ENCODE measurements around the gene CCDC70.

CCDC70 gene

DNA sequence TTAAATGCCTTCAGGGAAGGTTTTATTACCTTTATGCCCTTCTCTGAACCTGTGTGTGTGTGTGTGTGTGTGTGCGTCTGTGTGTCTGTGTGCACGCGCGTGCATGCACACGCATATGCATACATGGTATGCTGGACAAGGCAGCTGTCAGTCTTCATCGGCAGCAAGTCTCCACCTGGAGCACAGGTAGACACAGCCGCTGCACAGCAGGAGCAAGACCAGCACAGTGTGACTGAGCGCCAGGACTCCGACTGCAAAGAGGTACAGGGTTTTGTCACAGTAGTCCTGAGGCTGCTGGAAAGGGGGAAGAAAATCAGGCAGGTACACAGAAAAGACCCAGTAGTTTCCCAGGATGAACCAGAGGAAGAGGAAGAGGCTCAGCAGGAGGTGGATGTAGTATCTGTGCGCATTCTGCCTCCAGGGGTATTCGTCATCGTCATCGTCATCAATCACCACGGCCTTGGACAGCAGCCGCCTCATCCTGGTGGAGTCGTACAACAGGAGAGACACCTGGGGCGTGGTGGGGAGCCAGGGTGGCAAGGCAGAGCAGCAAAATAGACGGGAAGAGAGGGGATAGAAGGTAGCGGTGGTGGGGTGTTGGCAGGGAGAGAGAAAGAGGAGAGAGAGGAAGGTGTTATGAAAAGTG, 45.0 kb upstream of the CCDC70 start:
- Histone ChIP-seq H3K9me3 (ENCODE audit: control insufficient read depth, insufficient read depth, low read length) (no peaks in the 10 kb centered on the region), H3K27ac (ENCODE audit: low read depth, low read length) (no peak overlapping the region), H3K9me2 (replicated peaks; ENCODE audit: control insufficient read depth, low read length) (no peaks in the 10 kb centered on the region), H3K4me2 (ENCODE audit: low read length) (no peak overlapping the region), H3K36me3 (ENCODE audit: control insufficient read depth, low read length) (no peaks in the 10 kb centered on the region), H3K4me3 (ENCODE audit: low read length) (no peak overlapping the region), H3K79me2 (ENCODE audit: control insufficient read depth, low read length) (no peaks in the 10 kb centered on the region), H3F3A (ENCODE audit: control insufficient read depth, insufficient read depth) (peaks cover 11% of the 10 kb centered on the region; the same call in 1 of the 2 replicates), H3K4me1 (ENCODE audit: control insufficient read depth, low read length) (peaks cover 74% of the 10 kb centered on the region), H4K20me1 (ENCODE audit: control insufficient read depth, insufficient read depth, low read depth, low read length) (no peaks in the 10 kb centered on the region), H3K27me3 (ENCODE audit: control insufficient read depth, low read length) (no peaks in the 10 kb centered on the region)
- no peak for TF ChIP-seq EZH2phosphoT487 (IDR thresholded peaks at IDR 0.05; ENCODE audit: borderline replicate concordance, low read length)
- TF ChIP-seq, protein P1, sequence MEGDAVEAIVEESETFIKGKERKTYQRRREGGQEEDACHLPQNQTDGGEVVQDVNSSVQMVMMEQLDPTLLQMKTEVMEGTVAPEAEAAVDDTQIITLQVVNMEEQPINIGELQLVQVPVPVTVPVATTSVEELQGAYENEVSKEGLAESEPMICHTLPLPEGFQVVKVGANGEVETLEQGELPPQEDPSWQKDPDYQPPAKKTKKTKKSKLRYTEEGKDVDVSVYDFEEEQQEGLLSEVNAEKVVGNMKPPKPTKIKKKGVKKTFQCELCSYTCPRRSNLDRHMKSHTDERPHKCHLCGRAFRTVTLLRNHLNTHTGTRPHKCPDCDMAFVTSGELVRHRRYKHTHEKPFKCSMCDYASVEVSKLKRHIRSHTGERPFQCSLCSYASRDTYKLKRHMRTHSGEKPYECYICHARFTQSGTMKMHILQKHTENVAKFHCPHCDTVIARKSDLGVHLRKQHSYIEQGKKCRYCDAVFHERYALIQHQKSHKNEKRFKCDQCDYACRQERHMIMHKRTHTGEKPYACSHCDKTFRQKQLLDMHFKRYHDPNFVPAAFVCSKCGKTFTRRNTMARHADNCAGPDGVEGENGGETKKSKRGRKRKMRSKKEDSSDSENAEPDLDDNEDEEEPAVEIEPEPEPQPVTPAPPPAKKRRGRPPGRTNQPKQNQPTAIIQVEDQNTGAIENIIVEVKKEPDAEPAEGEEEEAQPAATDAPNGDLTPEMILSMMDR (IDR thresholded peaks at IDR 0.05; ENCODE audit: low read depth, low read length, poor library complexity, severe bottlenecking) = no peak

DNA sequence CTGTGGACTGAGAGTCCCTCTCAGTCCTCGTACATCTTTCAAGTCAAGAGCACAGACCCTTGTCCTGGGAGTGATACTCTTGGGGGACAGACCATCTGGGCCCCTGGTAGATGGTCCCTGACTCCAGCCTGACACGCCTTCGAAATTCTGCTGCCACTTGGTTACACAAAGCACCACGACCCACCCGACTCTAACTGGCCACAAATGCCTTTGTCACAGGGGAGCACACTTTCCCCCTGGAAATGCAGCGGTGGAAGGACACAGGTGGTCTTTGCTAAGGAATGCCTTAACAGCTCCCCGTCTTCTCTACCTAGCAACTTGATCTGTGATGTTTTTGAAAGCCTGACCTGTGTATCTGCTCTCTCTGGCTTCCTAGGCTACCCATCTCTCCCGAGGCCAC, 44.1 kb upstream of the CCDC70 start:
- H4K20me1 ChIP-seq (ENCODE audit: control insufficient read depth, insufficient read depth, low read depth, low read length) = no peaks in the 10 kb centered on the region
- no peaks in the 10 kb centered on the region for H3K36me3 ChIP-seq (ENCODE audit: control insufficient read depth, low read length)
- no peak overlapping the region for H3K27ac ChIP-seq (ENCODE audit: low read depth, low read length)
- no peak overlapping the region for H3K4me2 ChIP-seq (ENCODE audit: low read length)
- no peak for TF ChIP-seq EZH2phosphoT487 (IDR thresholded peaks at IDR 0.05; ENCODE audit: borderline replicate concordance, low read length)
- TF ChIP-seq, protein P1 (IDR thresholded peaks at IDR 0.05; ENCODE audit: low read depth, low read length, poor library complexity, severe bottlenecking) = no peak
- no peaks in the 10 kb centered on the region for H3K79me2 ChIP-seq (ENCODE audit: control insufficient read depth, low read length)
- peaks cover 12% of the 10 kb centered on the region; the same call in 1 of the 2 replicates for H3F3A ChIP-seq (ENCODE audit: control insufficient read depth, insufficient read depth)
- no peak overlapping the region for H3K4me3 ChIP-seq (ENCODE audit: low read length)
- H3K9me3 ChIP-seq (ENCODE audit: control insufficient read depth, insufficient read depth, low read length) = no peaks in the 10 kb centered on the region
- H3K9me2 ChIP-seq (replicated peaks; ENCODE audit: control insufficient read depth, low read length) = no peaks in the 10 kb centered on the region
- H3K4me1 ChIP-seq (ENCODE audit: control insufficient read depth, low read length) = peaks cover 74% of the 10 kb centered on the region
- H3K27me3 ChIP-seq (ENCODE audit: control insufficient read depth, low read length) = no peaks in the 10 kb centered on the region

DNA sequence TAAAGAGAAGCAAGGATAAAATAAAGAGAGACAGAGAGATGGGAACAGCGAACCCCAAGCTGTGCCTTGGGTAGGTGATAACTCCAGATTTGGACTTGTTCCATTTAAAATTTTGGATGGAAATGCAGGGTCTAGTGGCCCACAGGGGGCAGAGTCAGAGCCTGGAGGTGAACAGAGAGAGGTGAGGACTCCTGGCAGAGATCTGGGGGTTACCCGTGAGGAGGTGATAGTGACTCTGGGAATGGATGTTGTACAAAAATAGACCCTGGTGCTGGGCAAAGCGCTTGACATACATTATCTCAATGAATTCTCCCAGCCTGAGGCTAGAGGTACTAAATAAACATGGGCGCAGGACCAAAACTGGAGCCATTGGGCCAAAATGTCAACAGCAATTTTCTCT, 43.5 kb upstream of the CCDC70 start:
- no peak overlapping the region for H3K4me2 ChIP-seq (ENCODE audit: low read length)
- H4K20me1 ChIP-seq (ENCODE audit: control insufficient read depth, insufficient read depth, low read depth, low read length) = no peaks in the 10 kb centered on the region
- no peaks in the 10 kb centered on the region for H3K36me3 ChIP-seq (ENCODE audit: control insufficient read depth, low read length)
- no peak overlapping the region for H3K27ac ChIP-seq (ENCODE audit: low read depth, low read length)
- no peak overlapping the region for H3K4me3 ChIP-seq (ENCODE audit: low read length)
- H3K9me2 ChIP-seq (replicated peaks; ENCODE audit: control insufficient read depth, low read length) = no peaks in the 10 kb centered on the region
- no peaks in the 10 kb centered on the region for H3K79me2 ChIP-seq (ENCODE audit: control insufficient read depth, low read length)
- no peaks in the 10 kb centered on the region for H3K9me3 ChIP-seq (ENCODE audit: control insufficient read depth, insufficient read depth, low read length)
- peaks cover 9% of the 10 kb centered on the region; the same call in 1 of the 2 replicates for H3F3A ChIP-seq (ENCODE audit: control insufficient read depth, insufficient read depth)
- peaks cover 74% of the 10 kb centered on the region for H3K4me1 ChIP-seq (ENCODE audit: control insufficient read depth, low read length)
- TF ChIP-seq, protein P1 (IDR thresholded peaks at IDR 0.05; ENCODE audit: low read depth, low read length, poor library complexity, severe bottlenecking) = no peak
- TF ChIP-seq EZH2phosphoT487 (IDR thresholded peaks at IDR 0.05; ENCODE audit: borderline replicate concordance, low read length) = no peak
- H3K27me3 ChIP-seq (ENCODE audit: control insufficient read depth, low read length) = no peaks in the 10 kb centered on the region
